ENCODE measurements around the gene USH1C.

DNA sequence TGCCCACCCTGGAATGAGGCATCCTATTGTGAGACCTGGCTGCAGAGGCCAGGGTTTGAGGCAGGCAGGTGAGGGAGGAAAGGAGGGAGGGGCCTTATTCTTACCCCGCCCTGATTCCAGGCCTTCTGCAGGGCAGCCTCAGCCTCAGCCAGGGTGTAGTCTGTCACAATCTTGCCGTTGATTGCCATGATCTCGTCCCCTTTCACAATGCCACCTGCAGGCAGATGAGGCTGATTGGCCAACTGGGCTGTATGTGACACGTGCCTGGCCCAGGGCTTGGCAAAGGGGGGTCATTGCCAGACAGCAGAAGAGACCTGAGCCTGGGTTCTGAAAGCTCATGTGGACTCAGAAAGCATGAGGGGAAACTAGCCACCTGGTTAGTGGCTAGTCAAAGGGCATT is 46.2 kb downstream of the USH1C start:
- TF ChIP-seq, protein P1, sequence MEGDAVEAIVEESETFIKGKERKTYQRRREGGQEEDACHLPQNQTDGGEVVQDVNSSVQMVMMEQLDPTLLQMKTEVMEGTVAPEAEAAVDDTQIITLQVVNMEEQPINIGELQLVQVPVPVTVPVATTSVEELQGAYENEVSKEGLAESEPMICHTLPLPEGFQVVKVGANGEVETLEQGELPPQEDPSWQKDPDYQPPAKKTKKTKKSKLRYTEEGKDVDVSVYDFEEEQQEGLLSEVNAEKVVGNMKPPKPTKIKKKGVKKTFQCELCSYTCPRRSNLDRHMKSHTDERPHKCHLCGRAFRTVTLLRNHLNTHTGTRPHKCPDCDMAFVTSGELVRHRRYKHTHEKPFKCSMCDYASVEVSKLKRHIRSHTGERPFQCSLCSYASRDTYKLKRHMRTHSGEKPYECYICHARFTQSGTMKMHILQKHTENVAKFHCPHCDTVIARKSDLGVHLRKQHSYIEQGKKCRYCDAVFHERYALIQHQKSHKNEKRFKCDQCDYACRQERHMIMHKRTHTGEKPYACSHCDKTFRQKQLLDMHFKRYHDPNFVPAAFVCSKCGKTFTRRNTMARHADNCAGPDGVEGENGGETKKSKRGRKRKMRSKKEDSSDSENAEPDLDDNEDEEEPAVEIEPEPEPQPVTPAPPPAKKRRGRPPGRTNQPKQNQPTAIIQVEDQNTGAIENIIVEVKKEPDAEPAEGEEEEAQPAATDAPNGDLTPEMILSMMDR (IDR thresholded peaks at IDR 0.05; ENCODE audit: low read depth, low read length): no peak
- TF ChIP-seq EZH2phosphoT487 (IDR thresholded peaks at IDR 0.05; ENCODE audit: low read depth): no peak

Data from OCI-LY3 (cell line).